Activated CD4-positive, CD25-positive, alpha-beta regulatory T cell treated with anti-CD3 and anti-CD28 coated beads, Interleukin-2, amount 50 U/mL, for 72 hours (primary cell): ENCODE data around the gene ARSI.
"Not testable (repeated sequence)": the region's sequence is repeated elsewhere in the genome, so short reads cannot be mapped to it uniquely, and the experiment has no call there.

Experiments used
- DNase-seq: peaks from one replicate; pipeline ENCODE4 v3.0.0; 2021

Gene ARSI

GRCh38 chr5:150263801-150264621 lies 38.7 kb downstream of the ARSI start:
- no peak for DNase-seq

GRCh38 chr5:150263375-150263775 lies 39.3 kb downstream of the ARSI start:
- DNase-seq = no peak

- DNase-seq = no peak
These were observed 40.2 kb downstream of the ARSI start for GRCh38 chr5:150262502-150262901.

- DNase-seq = no peak
These were observed 41.5 kb downstream of the ARSI start for GRCh38 chr5:150261231-150261630.

GRCh38 chr5:150258130-150258529 lies 44.6 kb downstream of the ARSI start:
- DNase-seq = no peak

- DNase-seq = no peak
These were observed 45.3 kb downstream of the ARSI start for GRCh38 chr5:150257424-150257823.

- no peak for DNase-seq
These were observed 46.2 kb downstream of the ARSI start for GRCh38 chr5:150256410-150257064.

- no peak for DNase-seq
These were observed 46.9 kb downstream of the ARSI start for GRCh38 chr5:150255659-150256409.

- no peak for DNase-seq
These were observed 47.9 kb downstream of the ARSI start for GRCh38 chr5:150254774-150255173.

- no peak for DNase-seq
These were observed 48.3 kb downstream of the ARSI start for GRCh38 chr5:150254363-150254762.

- no peak for DNase-seq
These were observed 49.1 kb downstream of the ARSI start for GRCh38 chr5:150253416-150254208.

GRCh38 chr5:150252489-150252888 lies 50.2 kb downstream of the ARSI start:
- DNase-seq = no peak

GRCh38 chr5:150251504-150251903 lies 51.2 kb downstream of the ARSI start:
- no peak for DNase-seq

GRCh38 chr5:150249744-150250143 lies 53.0 kb downstream of the ARSI start:
- no peak for DNase-seq

GRCh38 chr5:150248946-150249345 lies 53.8 kb downstream of the ARSI start:
- DNase-seq = no peak

GRCh38 chr5:150248493-150248892 lies 54.2 kb downstream of the ARSI start:
- not testable (repeated sequence) for DNase-seq

- no peak for DNase-seq
These were observed 55.0 kb downstream of the ARSI start for GRCh38 chr5:150247726-150248125.

GRCh38 chr5:150246835-150247234 lies 55.9 kb downstream of the ARSI start:
- no peak for DNase-seq

- no peak for DNase-seq
These were observed 56.3 kb downstream of the ARSI start for GRCh38 chr5:150246429-150246828.
